ENCODE data around the gene TRIM65. TPM values are rescaled to one million over a fixed set of nuclear protein-coding genes. Genes with fewer than 3 reads are reported as not detected.

The TRIM65 gene
- total RNA-seq, 6 experiments from 2014 or later, result 10.3 to 12.6 (median 11.0) TPM

- H3K4me1 Mint-ChIP-seq (ENCODE audit: low read depth), result peaks cover 19% of the 10 kb centered on the region
- no peak for DNase-seq
- H3K36me3 Mint-ChIP-seq (ENCODE audit: low read depth), result no peaks in the 10 kb centered on the region
- TF ChIP-seq, protein P1, sequence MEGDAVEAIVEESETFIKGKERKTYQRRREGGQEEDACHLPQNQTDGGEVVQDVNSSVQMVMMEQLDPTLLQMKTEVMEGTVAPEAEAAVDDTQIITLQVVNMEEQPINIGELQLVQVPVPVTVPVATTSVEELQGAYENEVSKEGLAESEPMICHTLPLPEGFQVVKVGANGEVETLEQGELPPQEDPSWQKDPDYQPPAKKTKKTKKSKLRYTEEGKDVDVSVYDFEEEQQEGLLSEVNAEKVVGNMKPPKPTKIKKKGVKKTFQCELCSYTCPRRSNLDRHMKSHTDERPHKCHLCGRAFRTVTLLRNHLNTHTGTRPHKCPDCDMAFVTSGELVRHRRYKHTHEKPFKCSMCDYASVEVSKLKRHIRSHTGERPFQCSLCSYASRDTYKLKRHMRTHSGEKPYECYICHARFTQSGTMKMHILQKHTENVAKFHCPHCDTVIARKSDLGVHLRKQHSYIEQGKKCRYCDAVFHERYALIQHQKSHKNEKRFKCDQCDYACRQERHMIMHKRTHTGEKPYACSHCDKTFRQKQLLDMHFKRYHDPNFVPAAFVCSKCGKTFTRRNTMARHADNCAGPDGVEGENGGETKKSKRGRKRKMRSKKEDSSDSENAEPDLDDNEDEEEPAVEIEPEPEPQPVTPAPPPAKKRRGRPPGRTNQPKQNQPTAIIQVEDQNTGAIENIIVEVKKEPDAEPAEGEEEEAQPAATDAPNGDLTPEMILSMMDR (IDR thresholded peaks at IDR 0.05), result no peak
- H3K9me3 Mint-ChIP-seq, result no peaks in the 10 kb centered on the region
- H3K27ac Mint-ChIP-seq, result no peak overlapping the region
- H3K27me3 Mint-ChIP-seq (ENCODE audit: insufficient read depth), result peaks cover 6% of the 10 kb centered on the region
- no peak overlapping the region for H3K4me3 Mint-ChIP-seq
Measured at GRCh38 chr17:75894049-75894733, 2.6 kb downstream of the TRIM65 start.

DNA sequence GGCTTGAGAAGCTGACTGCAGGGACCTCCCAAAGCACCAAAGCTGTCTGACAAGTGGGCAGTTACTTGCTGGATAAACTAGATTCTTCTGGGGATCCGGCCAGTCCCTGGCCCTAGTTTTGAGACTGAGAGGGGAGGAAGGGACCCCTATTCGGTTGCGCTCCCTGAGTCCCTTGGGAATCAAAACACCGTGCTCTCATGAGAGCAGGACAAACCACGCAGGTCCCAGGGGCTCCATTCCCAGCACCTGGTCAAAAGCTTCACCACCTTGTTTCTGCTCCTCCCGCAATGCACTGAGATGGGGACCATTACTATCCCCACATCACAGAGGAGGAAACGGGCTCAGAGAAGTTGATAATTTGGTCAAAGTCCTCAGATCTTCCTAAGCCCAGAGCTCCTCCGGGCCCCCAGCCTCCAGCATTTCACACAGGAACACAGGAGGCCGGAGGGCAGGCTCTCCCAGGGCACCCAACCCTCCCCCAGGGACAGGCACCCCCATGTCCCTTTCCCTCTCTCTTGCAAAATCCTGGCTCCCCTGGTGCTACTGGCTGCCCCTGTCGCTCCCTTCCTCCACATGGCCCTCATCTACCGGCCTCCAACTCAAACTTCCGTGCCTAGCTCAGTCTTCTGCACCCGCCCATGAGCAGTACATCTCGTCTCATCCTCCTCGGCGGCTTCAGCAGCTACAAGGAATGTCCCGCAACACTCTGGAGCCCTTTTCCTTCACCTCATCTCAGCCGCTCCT, 3.3 kb downstream of the TRIM65 start:
- peaks cover 19% of the 10 kb centered on the region for H3K4me1 Mint-ChIP-seq (ENCODE audit: low read depth)
- peaks cover 6% of the 10 kb centered on the region for H3K27me3 Mint-ChIP-seq (ENCODE audit: insufficient read depth)
- H3K27ac Mint-ChIP-seq, result no peak overlapping the region
- H3K36me3 Mint-ChIP-seq (ENCODE audit: low read depth), result no peaks in the 10 kb centered on the region
- TF ChIP-seq, protein P1 (IDR thresholded peaks at IDR 0.05), result no peak
- H3K9me3 Mint-ChIP-seq, result no peaks in the 10 kb centered on the region
- no peak overlapping the region for H3K4me3 Mint-ChIP-seq
- DNase-seq, result no peak

DNA sequence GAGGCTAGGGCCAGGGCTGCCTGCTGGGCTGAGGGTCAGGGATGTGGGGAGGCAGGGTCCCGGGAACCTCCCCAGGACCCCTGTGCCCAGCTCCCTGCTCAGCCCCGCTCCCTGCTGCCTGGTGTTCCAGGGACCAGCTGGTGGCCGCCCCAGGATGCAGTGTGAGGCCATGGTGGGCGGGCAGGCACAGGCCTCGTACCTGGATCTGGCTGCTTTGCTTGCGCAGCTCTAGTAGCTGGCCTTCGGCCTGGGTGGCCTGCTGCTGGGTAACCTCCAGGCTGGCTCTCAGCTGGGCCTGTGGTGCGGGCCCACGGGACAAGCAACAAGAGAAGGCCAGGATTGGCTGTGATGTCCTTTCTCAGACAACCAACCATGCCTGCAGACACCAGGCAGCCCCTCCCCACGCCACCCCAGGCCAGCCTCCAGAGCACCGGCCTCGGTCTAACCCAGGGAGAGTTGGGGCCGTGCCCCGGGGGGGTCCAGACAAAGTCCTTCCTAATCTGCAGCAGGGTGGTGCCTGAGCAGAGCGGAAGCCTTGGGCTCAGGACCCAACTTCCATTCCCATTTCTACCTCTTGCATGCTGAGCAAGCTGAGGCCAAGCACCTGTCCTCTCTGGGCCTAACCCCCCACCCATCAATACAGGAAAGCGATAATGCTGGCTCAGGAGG, 4.1 kb downstream of the TRIM65 start:
- H3K9me3 Mint-ChIP-seq, result no peaks in the 10 kb centered on the region
- peaks cover 6% of the 10 kb centered on the region for H3K27me3 Mint-ChIP-seq (ENCODE audit: insufficient read depth)
- H3K36me3 Mint-ChIP-seq (ENCODE audit: low read depth), result no peaks in the 10 kb centered on the region
- no peak overlapping the region for H3K4me3 Mint-ChIP-seq
- H3K27ac Mint-ChIP-seq, result no peak overlapping the region
- TF ChIP-seq, protein P1 (IDR thresholded peaks at IDR 0.05), result no peak
- peaks cover 18% of the 10 kb centered on the region for H3K4me1 Mint-ChIP-seq (ENCODE audit: low read depth)
- DNase-seq, result no peak

GRCh38 chr17:75891605-75892555, 4.9 kb downstream of the TRIM65 start:
- H3K4me3 Mint-ChIP-seq, result no peak overlapping the region
- TF ChIP-seq, protein P1 (IDR thresholded peaks at IDR 0.05), result no peak
- no peak for DNase-seq
- peaks cover 6% of the 10 kb centered on the region for H3K27me3 Mint-ChIP-seq (ENCODE audit: insufficient read depth)
- H3K36me3 Mint-ChIP-seq (ENCODE audit: low read depth), result no peaks in the 10 kb centered on the region
- no peaks in the 10 kb centered on the region for H3K9me3 Mint-ChIP-seq
- H3K27ac Mint-ChIP-seq, result no peak overlapping the region
- H3K4me1 Mint-ChIP-seq (ENCODE audit: low read depth), result peaks cover 11% of the 10 kb centered on the region

- Mint-ChIP-seq H3K27me3 (ENCODE audit: insufficient read depth) (peaks cover 7% of the 10 kb centered on the region), H3K27ac (no peak overlapping the region), H3K4me1 (ENCODE audit: low read depth) (peaks cover 11% of the 10 kb centered on the region), H3K36me3 (ENCODE audit: low read depth) (no peaks in the 10 kb centered on the region), H3K4me3 (no peak overlapping the region), H3K9me3 (no peaks in the 10 kb centered on the region)
- DNase-seq, result no peak
- TF ChIP-seq, protein P1 (IDR thresholded peaks at IDR 0.05), result no peak
Measured at GRCh38 chr17:75891022-75891604, 5.6 kb downstream of the TRIM65 start.
